ENCODE data around the gene SLC38A8. TPM values are rescaled to one million over a fixed set of nuclear protein-coding genes. Genes with fewer than 3 reads are reported as not detected.

SLC38A8 gene
- polyA plus RNA-seq, 2 of the 4 experiments (the other 2 are of a cell fraction), result not detected

- no peak for FAIRE-seq
- WGBS (ENCODE audit: missing lambda C conversion rate), result 65% methylated on average over 19 of the region's 36 CpGs
- H3K4me3 ChIP-seq, result no peak overlapping the region
- DNase-seq (ENCODE audit: low read depth in 1 of 2, low spot score in 1 of 2), result no peak
- no peaks in the 10 kb centered on the region for H3K9me3 ChIP-seq
- no peaks in the 10 kb centered on the region for H3K4me1 ChIP-seq
- POLR2A ChIA-PET, result no interaction called here
- CTCF ChIA-PET, result interaction anchor here (0.9 to 11.3 kb wide), 14 partner anchors 10 to 91 kb away, joined by 3 to 87 read pairs (median 4); no protein-coding TSS in a partner anchor
- H3K4me2 ChIP-seq, result no peak overlapping the region
- no peak overlapping the region for H3K27ac ChIP-seq
- ATAC-seq, result no peak
- TF ChIP-seq ZSCAN20 (CRISPR knock-in tag; IDR thresholded peaks at IDR 0.05) (no peak), CEBPB (IDR thresholded peaks at IDR 0.05) (no peak), CHD2 (IDR thresholded peaks at IDR 0.05; ENCODE audit: low read length, partially characterized antibody) (no peak), HMGXB4 (CRISPR knock-in tag; IDR thresholded peaks at IDR 0.05; ENCODE audit: borderline replicate concordance) (no peak), REST (IDR thresholded peaks at IDR 0.05) (no peak), HES2 (IDR thresholded peaks at IDR 0.05) (no peak), ELK1 (IDR thresholded peaks at IDR 0.05; ENCODE audit: low read depth, low read length) (no peak), ZFP36 (IDR thresholded peaks at IDR 0.05; ENCODE audit: borderline replicate concordance, partially characterized antibody) (no peak), SMC3 (IDR thresholded peaks at IDR 0.05) (no peak), ZNF302 (CRISPR knock-in tag; IDR thresholded peaks at IDR 0.05) (no peak), ESRRA (IDR thresholded peaks at IDR 0.05; ENCODE audit: borderline replicate concordance, low read length) (no peak), MAFK (IDR thresholded peaks at IDR 0.05; ENCODE audit: partially characterized antibody) (no peak), USF2 (IDR thresholded peaks at IDR 0.05) (no peak), CBX8 (IDR thresholded peaks at IDR 0.05) (no peak), NFE2L2 (conservative IDR thresholded peaks at IDR 0.05; ENCODE audit: low read length) (no peak), RNF2 (IDR thresholded peaks at IDR 0.05; ENCODE audit: borderline replicate concordance, low read depth) (no peak), BHLHE40 (IDR thresholded peaks at IDR 0.05; ENCODE audit: low read depth, low read length) (no peak), CBX2 (IDR thresholded peaks at IDR 0.05; ENCODE audit: borderline replicate concordance, low read depth) (no peak), MAZ (IDR thresholded peaks at IDR 0.05; ENCODE audit: borderline replicate concordance, low read depth, low read length) (no peak), EP300 (IDR thresholded peaks at IDR 0.05) (no peak)
These were observed 2.6 kb upstream of the SLC38A8 start for GRCh38 chr16:84045001-84045817.
